Bronchial smooth muscle cell (primary cell): ENCODE results near the gene VRTN. TPM values are rescaled to one million over a fixed set of nuclear protein-coding genes. Genes with fewer than 3 reads are reported as not detected.

Experiments
- total RNA-seq: library from RNA; depleted of rRNA; stranded (reverse); fragments of >200 nt; gene quantifications from 2 replicates; pipeline ENCODE4 v1.2.1, GENCODE V29; 2014

Gene VRTN, protein sequence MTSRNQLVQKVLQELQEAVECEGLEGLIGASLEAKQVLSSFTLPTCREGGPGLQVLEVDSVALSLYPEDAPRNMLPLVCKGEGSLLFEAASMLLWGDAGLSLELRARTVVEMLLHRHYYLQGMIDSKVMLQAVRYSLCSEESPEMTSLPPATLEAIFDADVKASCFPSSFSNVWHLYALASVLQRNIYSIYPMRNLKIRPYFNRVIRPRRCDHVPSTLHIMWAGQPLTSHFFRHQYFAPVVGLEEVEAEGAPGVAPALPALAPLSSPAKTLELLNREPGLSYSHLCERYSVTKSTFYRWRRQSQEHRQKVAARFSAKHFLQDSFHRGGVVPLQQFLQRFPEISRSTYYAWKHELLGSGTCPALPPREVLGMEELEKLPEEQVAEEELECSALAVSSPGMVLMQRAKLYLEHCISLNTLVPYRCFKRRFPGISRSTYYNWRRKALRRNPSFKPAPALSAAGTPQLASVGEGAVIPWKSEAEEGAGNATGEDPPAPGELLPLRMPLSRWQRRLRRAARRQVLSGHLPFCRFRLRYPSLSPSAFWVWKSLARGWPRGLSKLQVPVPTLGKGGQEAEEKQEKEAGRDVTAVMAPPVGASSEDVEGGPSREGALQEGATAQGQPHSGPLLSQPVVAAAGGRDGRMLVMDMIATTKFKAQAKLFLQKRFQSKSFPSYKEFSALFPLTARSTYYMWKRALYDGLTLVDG
- total RNA-seq: under 0.01 TPM in 1 of 2 replicates, not detected in the other

GRCh38 chr14:74348241-74348734 lies at the start of gene VRTN:
TSS of gene VRTN (plus strand) at chr14:74348471. CDS start at chr14:74356784, 8,313 bp downstream.

GRCh38 chr14:74302634-74303569 lies 45.4 kb upstream of the VRTN start, which contains the start of gene ABCD4:
TSS of gene ABCD4 (minus strand) at chr14:74302934. CDS start at chr14:74302912, 22 bp downstream.

Other genes starting within 250 kb of the VRTN start
- not detected in 2 replicates for gene VSX2, start 109.0 kb upstream of the VRTN start, total RNA-seq
- gene ABCD4, start 45.5 kb upstream of the VRTN start, total RNA-seq: 23.2 and 25.2 TPM in 2 replicates
- under 0.01 TPM in 2 replicates for gene SYNDIG1L, start 77.7 kb downstream of the VRTN start, total RNA-seq
- 194 and 280 TPM in 2 replicates for gene NPC2, start 144.8 kb downstream of the VRTN start, total RNA-seq
- 7.6 and 9.8 TPM in 2 replicates for gene ISCA2, start 145.3 kb downstream of the VRTN start, total RNA-seq